Neural cell (in vitro differentiated cells): ENCODE measurements around the gene EHMT1. TPM values are rescaled to one million over a fixed set of nuclear protein-coding genes. Genes with fewer than 3 reads are reported as not detected.

Source experiments
- H2AFZ ChIP-seq: fragments of 200-600, 300-800 bp; sonication (generic), shearing (Covaris generic); 2 replicates; pipeline ENCODE4 v1.6.0; 2014; ENCODE audit warnings: low read depth, mild to moderate bottlenecking, antibody characterized with exemption, low read length, moderate library complexity
- H3F3A ChIP-seq: fragments of 200-600 bp; shearing (Covaris generic); 2 replicates; pipeline ENCODE4 v1.6.1; 2016; ENCODE audit warnings: mild to moderate bottlenecking, moderate library complexity, mixed read lengths, antibody characterized with exemption, low read length; ENCODE audit not compliant: insufficient read depth, poor library complexity, severe bottlenecking
- H3K27ac ChIP-seq: fragments of 200-600, 300-800 bp; sonication (generic), shearing (Covaris generic); 2 replicates; pipeline ENCODE4 v1.5.1; 2014; ENCODE audit warnings: mild to moderate bottlenecking, low read length, moderate library complexity
- H3K27me3 ChIP-seq: fragments of 300-800, 200-600 bp; sonication (generic), shearing (Covaris generic); 2 replicates; pipeline ENCODE4 v1.6.0; 2014; ENCODE audit warnings: mild to moderate bottlenecking, low read depth, low read length, moderate library complexity; ENCODE audit not compliant: insufficient read depth
- H3K36me3 ChIP-seq: fragments of 300-800, 200-600 bp; sonication (generic), shearing (Covaris generic); 2 replicates; pipeline ENCODE4 v1.5.1; 2014; ENCODE audit warnings: mild to moderate bottlenecking, antibody characterized with exemption, low read length, moderate library complexity; ENCODE audit not compliant: insufficient read depth
- H3K4me2 ChIP-seq: fragments of 300-800, 200-600 bp; sonication (generic), shearing (Covaris generic); 2 replicates; pipeline ENCODE4 v1.6.0; 2014; ENCODE audit warnings: mild to moderate bottlenecking, low read length
- H3K4me3 ChIP-seq: fragments of 300-800, 200-600 bp; sonication (generic), shearing (Covaris generic); 2 replicates; pipeline ENCODE4 v1.5.1; 2014; ENCODE audit warnings: mild to moderate bottlenecking, low read length, moderate library complexity
- H3K79me2 ChIP-seq: fragments of 200-600 bp; shearing (Covaris generic); replicated peaks from 2 replicates; pipeline ENCODE4 v1.6.0; 2014; ENCODE audit warnings: mild to moderate bottlenecking, low read length, moderate library complexity; ENCODE audit not compliant: insufficient read depth
- H3K9ac ChIP-seq: fragments of 300-800, 200-600 bp; sonication (generic), shearing (Covaris generic); 2 replicates; pipeline ENCODE4 v1.6.1; 2016; ENCODE audit warnings: mild to moderate bottlenecking, low read length, mixed read lengths
- H3K9me2 ChIP-seq: fragments of 200-600 bp; shearing (Covaris generic); 2 replicates; pipeline ENCODE4 v1.6.1; 2016; ENCODE audit warnings: mild to moderate bottlenecking, low read length, mixed read lengths; ENCODE audit not compliant: insufficient read depth
- H3K9me3 ChIP-seq: fragments of 200-600, 300-800 bp; sonication (generic), shearing (Covaris generic); 2 replicates; pipeline ENCODE4 v1.6.1; 2016; ENCODE audit warnings: mild to moderate bottlenecking, mixed run types, low read length, moderate library complexity, mixed read lengths
- H4K20me1 ChIP-seq: fragments of 200-600 bp; shearing (Covaris generic); 2 replicates; pipeline ENCODE4 v1.6.1; 2016; ENCODE audit warnings: mild to moderate bottlenecking, mixed run types; ENCODE audit not compliant: insufficient read depth
- EP300 ChIP-seq: fragments of 450-650 bp; conservative IDR thresholded peaks from 2 replicates; pipeline ENCODE4 v1.6.1; 2014; ENCODE audit warnings: antibody characterized with exemption, mild to moderate bottlenecking, moderate library complexity; ENCODE audit not compliant: poor library complexity, severe bottlenecking
- EZH2 ChIP-seq: fragments of 200-600, 300-800 bp; shearing (Covaris generic), sonication (generic); IDR thresholded peaks from 2 replicates; pipeline ENCODE4 v1.6.1; 2014; ENCODE audit warnings: antibody characterized with exemption, low read length, borderline replicate concordance, mild to moderate bottlenecking; ENCODE audit not compliant: insufficient read depth, poor library complexity, severe bottlenecking
- MXI1 ChIP-seq: fragments of 450-650 bp; conservative IDR thresholded peaks from 2 replicates; pipeline ENCODE4 v1.6.1; 2014; ENCODE audit warnings: antibody characterized with exemption, mild to moderate bottlenecking; ENCODE audit not compliant: poor library complexity, severe bottlenecking
- POLR2AphosphoS5 ChIP-seq: IDR thresholded peaks from 2 replicates; pipeline ENCODE4 v1.6.1; 2012
- RAD21 ChIP-seq: fragments of 450-650 bp; conservative IDR thresholded peaks from 2 replicates; pipeline ENCODE4 v1.6.1; 2014; ENCODE audit warnings: antibody characterized with exemption, mild to moderate bottlenecking, moderate library complexity
- SMC3 ChIP-seq: fragments of 450-650 bp; conservative IDR thresholded peaks from 2 replicates; pipeline ENCODE4 v1.6.1; 2014; ENCODE audit warnings: antibody characterized with exemption, mild to moderate bottlenecking, moderate library complexity; ENCODE audit not compliant: poor library complexity
- TAF1 ChIP-seq: IDR thresholded peaks from 2 replicates; pipeline ENCODE4 v1.6.1; 2012; ENCODE audit warnings: low read depth
- polyA plus RNA-seq: library from polyadenylated mRNA; depleted of rRNA; stranded (reverse); fragments of >200 nt; gene quantifications from 2 replicates; pipeline ENCODE4 v1.2.3, GENCODE V29; 2014
- TF ChIP-seq, protein P1 (sequence below): IDR thresholded peaks from 2 replicates; pipeline ENCODE4 v1.6.1; 2012; ENCODE audit warnings: borderline replicate concordance
- TF ChIP-seq, protein P2 (sequence below): fragments of 450-650 bp; IDR thresholded peaks from 2 replicates; pipeline ENCODE4 v1.5.1; 2014; ENCODE audit warnings: antibody characterized with exemption, mild to moderate bottlenecking, moderate library complexity; ENCODE audit not compliant: poor library complexity, severe bottlenecking

EHMT1 gene
- polyA plus RNA-seq, 1 donor from 2014 or later = 53.0 TPM

DNA sequence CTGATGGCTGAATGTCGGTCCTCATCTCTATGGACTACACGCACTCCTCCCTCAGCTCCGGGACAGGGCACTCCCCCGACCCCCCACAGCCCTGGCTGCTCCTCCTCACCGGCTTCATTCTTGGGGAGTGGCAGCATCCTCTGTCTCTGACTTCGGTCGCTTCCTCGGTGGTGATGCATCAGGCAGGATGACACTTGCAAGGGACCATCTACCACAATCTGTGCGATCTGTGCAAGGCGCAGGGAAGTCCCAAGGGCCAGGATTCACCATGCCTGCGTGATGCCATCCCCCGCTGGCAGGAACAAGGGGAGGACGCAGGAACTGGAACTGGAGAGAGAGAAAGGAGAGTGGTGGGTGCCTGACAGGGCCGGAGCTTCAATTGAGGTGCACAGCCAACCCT lies 256.5 kb downstream of the EHMT1 start:
- Histone ChIP-seq H3K79me2 (no peaks in the 10 kb centered on the region), H3K4me3 (no peak overlapping the region), H3K4me2 (no peak overlapping the region), H3K27ac (no peak overlapping the region), H3K9me3 (no peaks in the 10 kb centered on the region), H3K9me2 (no peaks in the 10 kb centered on the region), H3K27me3 (no peaks in the 10 kb centered on the region), H2AFZ (no peak overlapping the region), H4K20me1 (no peaks in the 10 kb centered on the region), H3F3A (no peaks in the 10 kb centered on the region), H3K9ac (no peak overlapping the region), H3K36me3 (no peaks in the 10 kb centered on the region)
- no peak for TF ChIP-seq POLR2AphosphoS5
- TF ChIP-seq, protein P1, sequence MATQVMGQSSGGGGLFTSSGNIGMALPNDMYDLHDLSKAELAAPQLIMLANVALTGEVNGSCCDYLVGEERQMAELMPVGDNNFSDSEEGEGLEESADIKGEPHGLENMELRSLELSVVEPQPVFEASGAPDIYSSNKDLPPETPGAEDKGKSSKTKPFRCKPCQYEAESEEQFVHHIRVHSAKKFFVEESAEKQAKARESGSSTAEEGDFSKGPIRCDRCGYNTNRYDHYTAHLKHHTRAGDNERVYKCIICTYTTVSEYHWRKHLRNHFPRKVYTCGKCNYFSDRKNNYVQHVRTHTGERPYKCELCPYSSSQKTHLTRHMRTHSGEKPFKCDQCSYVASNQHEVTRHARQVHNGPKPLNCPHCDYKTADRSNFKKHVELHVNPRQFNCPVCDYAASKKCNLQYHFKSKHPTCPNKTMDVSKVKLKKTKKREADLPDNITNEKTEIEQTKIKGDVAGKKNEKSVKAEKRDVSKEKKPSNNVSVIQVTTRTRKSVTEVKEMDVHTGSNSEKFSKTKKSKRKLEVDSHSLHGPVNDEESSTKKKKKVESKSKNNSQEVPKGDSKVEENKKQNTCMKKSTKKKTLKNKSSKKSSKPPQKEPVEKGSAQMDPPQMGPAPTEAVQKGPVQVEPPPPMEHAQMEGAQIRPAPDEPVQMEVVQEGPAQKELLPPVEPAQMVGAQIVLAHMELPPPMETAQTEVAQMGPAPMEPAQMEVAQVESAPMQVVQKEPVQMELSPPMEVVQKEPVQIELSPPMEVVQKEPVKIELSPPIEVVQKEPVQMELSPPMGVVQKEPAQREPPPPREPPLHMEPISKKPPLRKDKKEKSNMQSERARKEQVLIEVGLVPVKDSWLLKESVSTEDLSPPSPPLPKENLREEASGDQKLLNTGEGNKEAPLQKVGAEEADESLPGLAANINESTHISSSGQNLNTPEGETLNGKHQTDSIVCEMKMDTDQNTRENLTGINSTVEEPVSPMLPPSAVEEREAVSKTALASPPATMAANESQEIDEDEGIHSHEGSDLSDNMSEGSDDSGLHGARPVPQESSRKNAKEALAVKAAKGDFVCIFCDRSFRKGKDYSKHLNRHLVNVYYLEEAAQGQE = no peak
- no peak for TF ChIP-seq RAD21
- no peak for TF ChIP-seq TAF1
- TF ChIP-seq EP300 = no peak
- no peak for TF ChIP-seq EZH2
- no peak for TF ChIP-seq SMC3
- TF ChIP-seq, protein P2, sequence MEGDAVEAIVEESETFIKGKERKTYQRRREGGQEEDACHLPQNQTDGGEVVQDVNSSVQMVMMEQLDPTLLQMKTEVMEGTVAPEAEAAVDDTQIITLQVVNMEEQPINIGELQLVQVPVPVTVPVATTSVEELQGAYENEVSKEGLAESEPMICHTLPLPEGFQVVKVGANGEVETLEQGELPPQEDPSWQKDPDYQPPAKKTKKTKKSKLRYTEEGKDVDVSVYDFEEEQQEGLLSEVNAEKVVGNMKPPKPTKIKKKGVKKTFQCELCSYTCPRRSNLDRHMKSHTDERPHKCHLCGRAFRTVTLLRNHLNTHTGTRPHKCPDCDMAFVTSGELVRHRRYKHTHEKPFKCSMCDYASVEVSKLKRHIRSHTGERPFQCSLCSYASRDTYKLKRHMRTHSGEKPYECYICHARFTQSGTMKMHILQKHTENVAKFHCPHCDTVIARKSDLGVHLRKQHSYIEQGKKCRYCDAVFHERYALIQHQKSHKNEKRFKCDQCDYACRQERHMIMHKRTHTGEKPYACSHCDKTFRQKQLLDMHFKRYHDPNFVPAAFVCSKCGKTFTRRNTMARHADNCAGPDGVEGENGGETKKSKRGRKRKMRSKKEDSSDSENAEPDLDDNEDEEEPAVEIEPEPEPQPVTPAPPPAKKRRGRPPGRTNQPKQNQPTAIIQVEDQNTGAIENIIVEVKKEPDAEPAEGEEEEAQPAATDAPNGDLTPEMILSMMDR = no peak
- TF ChIP-seq MXI1 = no peak

DNA sequence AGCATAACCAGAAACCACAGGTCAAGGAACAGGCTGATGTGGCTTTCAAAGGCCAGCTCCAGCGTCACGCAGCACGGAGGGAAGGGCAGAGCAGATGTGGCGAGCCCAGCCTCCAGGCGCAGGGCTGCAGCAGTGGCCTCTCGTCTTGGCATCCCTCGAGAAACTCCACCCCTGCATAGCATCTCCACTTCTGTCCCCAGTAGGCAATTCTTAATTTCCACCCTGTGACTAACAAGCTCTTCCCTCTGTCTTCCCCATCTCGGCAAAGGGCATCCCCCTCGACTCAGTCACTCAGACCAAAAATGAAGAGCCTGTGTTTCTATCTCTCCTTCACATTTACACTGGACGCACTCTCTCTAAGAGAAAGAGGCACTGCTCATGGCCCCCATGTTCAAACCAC lies 257.0 kb downstream of the EHMT1 start:
- no peak overlapping the region for H3K27ac ChIP-seq
- no peaks in the 10 kb centered on the region for H3K9me2 ChIP-seq
- no peaks in the 10 kb centered on the region for H3F3A ChIP-seq
- no peaks in the 10 kb centered on the region for H3K79me2 ChIP-seq
- no peaks in the 10 kb centered on the region for H3K9me3 ChIP-seq
- no peak overlapping the region for H2AFZ ChIP-seq
- H3K36me3 ChIP-seq = no peaks in the 10 kb centered on the region
- H3K4me3 ChIP-seq = no peak overlapping the region
- H4K20me1 ChIP-seq = no peaks in the 10 kb centered on the region
- no peak for TF ChIP-seq EZH2
- no peak for TF ChIP-seq SMC3
- no peak for TF ChIP-seq RAD21
- no peak for TF ChIP-seq EP300
- no peak for TF ChIP-seq POLR2AphosphoS5
- TF ChIP-seq, protein P2 = no peak
- TF ChIP-seq TAF1 = no peak
- TF ChIP-seq, protein P1 = no peak
- TF ChIP-seq MXI1 = no peak
- H3K9ac ChIP-seq = no peak overlapping the region
- no peak overlapping the region for H3K4me2 ChIP-seq
- no peaks in the 10 kb centered on the region for H3K27me3 ChIP-seq
